Muscle of back (tissue), 11 donors: ENCODE measurements around the gene ISYNA1. TPM values are rescaled to one million over a fixed set of nuclear protein-coding genes. Genes with fewer than 3 reads are reported as not detected.
A peak's percentile ranks its signal among the peaks of the same experiment; 100 is the strongest.

ENCODE experiments used
- DNase-seq, 3 donors: peaks; one replicate each; pipeline versions ENCODE4 v3.0.0 to v3.0.0-alpha.2; 2013
- polyA plus RNA-seq, 10 donors: library from polyadenylated mRNA; unstranded; fragments of 120-200 nt; gene quantifications; one replicate each; pipeline ENCODE4 v1.2.1, GENCODE V29; 2013; ENCODE audit not compliant: insufficient read length in 10 of 10

Gene ISYNA1
- polyA plus RNA-seq, 10 donors: 99.2 to 163 (median 127) TPM

DNA sequence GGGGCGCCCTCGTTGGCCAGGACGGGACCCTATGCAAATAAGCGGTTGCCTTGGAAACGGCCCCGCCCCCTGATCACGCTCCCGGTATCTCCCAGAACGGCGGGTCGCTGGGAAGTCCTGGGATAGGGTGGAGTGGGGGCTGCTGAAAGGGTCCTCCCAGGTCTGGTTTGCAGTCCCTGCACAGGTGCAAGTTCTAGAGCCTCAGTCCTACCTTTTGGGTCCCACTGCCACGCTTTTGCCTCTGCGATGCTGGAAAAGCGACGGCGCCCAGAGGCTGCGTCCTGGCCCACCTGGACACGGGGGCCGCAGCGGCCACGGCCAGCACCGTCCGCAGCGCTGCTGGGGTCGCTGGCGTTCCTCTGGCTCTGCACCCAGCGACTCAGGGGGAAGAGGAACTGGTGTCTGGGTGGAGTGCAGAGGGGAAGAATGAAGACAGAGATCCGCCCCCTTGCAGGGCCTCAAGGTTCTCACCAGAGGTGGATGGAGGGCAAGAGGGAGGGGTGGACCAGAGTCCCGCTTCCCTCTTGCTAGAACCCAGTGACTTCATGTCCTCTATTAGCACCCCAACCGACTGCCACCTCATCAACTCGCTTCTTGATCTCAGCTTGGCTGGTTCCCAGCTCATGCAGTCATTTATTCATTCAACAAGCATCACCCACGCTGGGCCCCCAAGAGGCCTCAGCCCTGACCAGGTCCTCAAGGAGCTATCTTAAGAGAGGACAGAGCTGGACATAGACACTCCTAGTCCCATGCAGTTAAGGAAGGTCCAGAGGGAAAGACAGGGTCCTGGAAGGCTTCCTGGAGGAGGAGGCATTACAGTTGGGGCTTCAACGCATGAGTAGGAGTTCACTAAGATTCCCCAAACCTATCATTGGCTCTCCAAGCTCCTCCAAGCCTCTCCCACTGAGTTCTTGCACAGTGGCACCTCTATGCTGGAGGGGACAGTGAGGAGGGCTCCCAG is 40.4 kb downstream of the ISYNA1 start, which contains the start of gene LRRC25:
Gene LRRC25 (minus strand): TSS at position 381 of the 961 bp plus-strand sequence. CDS start 659 bp downstream, outside the sequence.
- peak in 1 of 3 donors; percentile 69 for DNase-seq

DNA sequence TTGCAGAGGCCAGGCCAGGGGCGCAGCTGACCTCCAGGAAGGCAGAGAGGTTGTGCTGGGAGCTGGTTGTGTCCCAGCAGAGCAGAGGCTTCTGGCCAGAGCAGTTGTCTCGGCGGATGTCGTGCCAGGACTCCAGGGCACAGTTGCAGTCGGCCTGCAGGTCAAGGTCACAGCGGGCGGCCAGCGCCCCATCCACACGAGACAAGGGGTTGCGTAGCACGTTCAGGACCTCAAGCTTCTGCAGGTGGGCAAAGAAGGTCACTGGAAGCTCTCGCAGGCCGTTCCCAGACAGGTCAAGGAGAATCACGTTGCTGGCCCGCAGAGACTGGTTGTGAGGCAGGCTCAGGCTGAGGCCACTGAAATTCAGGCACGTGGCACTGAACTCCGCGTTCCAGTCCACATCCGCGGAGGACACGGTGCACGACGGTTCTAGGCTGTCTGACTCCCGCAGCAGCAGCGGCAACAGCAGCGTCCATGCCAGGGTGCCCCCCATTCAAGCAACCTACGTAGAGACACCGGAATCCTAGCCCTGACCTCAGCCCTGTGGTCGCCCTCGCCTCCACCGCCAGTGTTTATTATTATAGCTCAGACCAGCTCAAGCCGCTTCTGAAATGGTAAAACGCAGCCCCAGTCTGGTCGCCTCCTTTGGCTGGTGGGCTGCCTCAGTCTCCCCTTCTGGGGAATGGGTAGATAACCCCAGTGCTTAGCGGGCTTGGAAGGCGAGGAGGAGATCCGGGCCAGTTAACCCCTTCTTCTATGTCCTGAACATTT is 41.3 kb downstream of the ISYNA1 start:
- peak in 1 of 3 donors; percentile 27 for DNase-seq

DNA sequence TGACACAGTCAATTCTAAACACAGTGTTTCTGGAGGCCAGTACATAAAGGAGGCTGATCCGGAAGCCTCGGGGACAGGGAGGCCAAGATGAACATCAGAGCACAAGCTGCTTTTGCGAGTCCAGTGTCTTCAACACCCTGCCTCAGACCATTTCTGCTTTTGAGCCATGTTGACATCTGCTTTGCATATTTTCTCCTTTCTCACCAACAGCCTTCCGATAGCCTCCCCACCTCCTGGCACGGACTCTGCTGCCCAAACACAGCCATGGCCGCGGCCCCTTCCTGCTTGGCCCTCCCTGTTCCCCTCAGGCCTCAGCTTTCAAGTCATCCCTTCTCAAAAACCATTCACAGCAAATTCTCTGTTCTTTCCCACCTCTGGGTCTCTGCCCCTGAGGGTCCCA is 44.1 kb downstream of the ISYNA1 start:
- DNase-seq: no peak

DNA sequence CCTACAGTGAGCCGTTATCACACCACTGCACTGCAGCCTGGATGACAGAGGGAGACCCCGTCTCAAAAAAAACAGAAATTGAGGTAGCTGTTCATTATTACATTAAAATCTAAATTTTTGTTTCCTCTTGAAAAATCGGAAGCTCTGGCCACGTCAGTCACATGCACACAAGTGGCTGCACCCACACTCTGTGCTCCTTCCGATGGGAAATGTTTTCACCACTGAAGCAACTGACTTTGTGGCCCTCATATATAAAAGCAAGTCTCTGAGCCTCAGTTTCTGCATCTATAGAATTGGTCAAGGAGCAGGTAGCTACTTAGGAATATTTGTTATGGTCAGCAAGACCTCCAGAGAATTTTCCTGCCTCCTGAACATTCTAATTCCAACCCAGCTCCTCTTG is 45.0 kb downstream of the ISYNA1 start:
- no peak for DNase-seq

DNA sequence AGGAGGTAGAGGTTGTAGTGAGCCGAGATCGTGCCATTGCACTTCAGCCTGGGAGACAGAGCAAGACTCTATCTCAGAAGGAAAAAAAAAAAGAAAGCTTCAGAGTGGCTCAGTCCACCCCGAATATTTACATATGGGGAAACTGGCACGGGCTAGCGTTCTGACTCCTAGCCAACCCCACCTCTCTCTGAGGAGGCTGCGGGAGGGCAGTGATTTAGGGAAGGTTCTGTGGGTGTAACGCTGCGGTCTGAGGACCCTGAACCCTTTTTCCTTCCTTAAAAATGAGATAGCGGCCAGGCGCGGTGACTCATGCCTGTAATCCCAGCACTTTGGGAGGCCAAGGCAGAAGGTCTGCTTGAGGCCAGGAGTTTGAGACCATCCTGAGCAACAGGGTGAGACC is 45.5 kb downstream of the ISYNA1 start:
- no peak for DNase-seq

DNA sequence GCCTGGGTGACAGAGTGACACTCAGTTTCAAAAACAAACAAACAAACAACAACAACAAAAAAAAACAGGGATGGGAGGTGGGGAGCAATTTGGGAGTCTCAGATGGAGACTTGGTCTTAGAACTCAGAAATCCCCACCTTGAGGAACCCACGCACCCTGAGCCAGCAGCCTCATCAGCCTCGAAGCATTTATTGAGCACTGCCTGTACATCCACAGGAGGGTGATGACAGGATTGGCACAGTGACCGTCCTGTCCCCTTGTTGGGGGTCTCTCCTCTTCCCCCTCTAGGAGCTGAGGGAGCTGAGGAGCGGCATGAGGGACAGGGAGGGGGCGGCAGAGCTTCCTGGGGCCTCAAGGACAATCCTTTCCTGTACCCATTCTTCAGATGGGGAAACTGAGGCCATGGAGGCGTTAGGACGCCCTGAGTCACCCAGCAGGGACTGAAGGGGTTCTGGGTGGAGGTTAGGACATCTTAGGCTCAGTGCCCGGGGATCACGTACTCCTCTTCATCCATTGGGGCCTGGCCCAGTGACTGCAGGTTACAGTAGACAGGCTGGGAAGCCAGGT is 46.3 kb downstream of the ISYNA1 start:
- no peak for DNase-seq

DNA sequence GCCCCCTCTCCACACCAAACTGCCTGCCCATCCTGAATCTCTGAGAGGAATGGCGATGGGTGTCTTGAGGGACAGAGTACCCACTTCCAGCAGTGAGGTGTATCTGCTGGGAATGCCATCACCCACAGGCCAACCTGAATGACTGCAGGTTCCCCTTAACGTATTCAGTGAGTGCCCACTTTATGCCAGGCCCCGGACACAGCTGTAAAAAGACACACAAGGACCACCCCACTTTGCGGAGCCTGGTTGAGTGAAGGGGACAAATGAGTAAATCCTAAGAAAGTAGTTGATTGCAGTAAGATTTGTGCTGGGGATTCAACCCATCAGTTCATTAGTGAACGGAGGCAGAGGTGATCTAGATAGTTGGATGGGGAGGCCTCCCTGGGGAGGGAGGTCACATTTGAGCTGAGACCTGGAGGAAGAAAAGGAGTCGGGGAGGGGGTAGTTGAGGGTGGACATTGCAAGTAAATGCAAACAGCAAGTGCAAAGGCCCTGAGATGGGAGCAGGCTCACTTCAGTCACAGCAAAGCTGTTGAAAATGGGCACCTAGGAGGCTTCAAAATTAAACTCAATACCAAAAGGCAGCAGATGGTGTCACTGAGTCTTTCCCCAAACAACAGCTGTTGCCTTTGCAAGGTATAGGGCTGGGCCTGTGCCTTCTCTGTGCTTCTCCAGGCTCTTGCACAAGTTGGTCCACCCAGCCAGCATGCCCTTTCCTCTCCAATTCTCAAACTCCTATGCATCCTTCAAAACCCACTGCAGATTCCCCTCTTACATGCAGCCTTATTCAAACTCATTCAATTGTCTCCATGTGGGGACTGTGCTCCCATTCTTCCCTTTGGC is 47.6 kb downstream of the ISYNA1 start:
- DNase-seq: no peak

DNA sequence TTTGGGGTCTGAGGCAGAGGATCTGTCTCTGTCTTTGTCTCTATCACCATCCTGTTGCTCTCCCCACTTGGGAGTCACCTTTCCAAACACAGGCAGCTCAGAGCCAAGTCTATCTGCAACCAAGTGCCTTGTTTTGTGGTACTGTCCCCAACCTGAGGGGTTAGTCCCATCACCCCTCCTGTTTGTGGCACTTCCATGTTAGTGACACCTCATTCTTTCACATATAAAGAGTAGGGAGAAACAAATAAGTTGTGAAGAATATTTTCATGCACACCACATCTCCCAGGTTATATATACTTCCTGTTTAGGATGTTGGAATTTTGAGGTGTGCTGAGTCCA is 48.2 kb downstream of the ISYNA1 start:
- DNase-seq: no peak

DNA sequence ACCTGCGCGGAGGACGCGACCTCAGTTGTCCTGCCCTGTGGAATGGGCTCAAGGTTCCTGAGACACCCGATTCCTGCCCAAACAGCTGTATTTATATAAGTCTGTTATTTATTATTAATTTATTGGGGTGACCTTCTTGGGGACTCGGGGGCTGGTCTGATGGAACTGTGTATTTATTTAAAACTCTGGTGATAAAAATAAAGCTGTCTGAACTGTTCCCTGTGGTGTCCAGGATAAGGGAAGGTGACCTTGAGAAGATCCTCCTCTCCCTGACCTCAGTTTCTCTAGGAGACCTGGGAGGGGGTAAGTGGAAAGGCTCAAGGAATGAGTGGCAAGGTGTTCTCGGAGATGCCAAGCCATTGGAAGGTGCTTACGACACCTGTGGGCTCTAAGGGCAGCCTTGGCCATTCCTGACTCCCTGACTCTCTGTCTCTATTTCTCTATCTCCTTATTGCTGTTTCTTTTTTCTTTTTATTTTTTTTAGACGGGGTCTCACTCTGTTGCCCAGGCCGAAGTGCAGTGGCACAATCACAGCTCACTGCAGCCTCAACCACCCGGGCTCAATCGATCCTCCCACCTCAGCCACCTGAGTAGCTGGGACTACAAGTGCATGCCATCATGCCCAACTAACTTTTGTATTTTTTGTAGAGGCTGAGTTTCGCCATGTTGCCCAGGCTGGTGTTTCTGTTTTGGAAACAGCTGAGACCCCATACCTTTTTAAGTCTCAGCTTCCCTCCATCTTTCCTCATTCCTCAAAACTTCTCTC is 48.8 kb downstream of the ISYNA1 start:
- no peak for DNase-seq

DNA sequence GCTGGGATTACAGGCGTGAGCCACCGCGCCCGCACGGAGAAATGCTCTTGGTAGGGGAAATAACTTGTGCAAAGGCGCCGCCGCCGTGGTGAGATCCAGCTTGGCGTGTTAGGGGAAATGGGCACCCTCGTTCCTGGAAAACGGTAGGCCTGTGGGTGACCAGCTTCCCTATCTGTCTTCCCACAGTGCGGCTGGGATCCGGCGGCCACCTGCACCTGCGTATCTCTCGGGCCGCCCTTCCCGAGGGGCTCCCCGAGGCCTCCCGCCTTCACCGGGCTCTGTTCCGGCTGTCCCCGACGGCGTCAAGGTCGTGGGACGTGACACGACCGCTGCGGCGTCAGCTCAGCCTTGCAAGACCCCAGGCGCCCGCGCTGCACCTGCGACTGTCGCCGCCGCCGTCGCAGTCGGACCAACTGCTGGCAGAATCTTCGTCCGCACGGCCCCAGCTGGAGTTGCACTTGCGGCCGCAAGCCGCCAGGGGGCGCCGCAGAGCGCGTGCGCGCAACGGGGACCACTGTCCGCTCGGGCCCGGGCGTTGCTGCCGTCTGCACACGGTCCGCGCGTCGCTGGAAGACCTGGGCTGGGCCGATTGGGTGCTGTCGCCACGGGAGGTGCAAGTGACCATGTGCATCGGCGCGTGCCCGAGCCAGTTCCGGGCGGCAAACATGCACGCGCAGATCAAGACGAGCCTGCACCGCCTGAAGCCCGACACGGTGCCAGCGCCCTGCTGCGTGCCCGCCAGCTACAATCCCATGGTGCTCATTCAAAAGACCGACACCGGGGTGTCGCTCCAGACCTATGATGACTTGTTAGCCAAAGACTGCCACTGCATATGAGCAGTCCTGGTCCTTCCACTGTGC is 49.6 kb downstream of the ISYNA1 start:
- peak; percentile 61 to 94 (median 91) for DNase-seq

DNA sequence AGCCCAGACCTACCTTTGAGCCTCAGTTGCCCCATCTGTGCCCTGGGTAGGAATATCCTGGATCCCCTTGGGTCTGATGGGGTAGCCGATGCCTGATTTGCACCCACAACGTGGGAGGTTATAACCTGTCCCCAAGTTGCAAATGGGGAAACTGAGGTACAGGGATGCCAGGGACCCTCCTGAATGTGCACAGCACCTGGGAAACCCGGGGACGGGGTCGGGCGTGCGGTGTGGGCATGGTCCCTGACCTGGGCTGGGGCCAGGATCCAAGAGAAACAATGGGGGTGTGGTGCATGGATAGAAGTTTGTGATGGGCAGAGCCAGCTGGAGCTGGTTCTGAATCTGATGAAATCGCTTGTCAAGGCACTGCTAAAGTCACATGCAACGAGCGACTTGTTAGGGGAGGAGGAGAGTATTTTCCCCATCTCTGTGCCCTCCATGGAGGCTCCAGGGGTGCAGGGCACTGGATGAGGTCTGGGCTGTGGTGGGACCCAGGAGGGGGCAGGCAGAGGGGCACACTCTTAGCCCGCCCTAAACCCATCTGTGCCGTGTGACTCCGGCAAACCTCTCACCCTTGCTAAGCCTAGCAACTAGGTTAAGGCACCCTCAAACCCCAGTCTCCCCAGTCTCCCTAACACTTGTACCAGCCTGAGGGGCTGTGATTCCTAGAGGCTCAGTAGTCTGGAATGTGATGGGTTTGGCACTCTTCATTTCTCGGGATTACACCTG is 51.2 kb downstream of the ISYNA1 start:
- no peak for DNase-seq

DNA sequence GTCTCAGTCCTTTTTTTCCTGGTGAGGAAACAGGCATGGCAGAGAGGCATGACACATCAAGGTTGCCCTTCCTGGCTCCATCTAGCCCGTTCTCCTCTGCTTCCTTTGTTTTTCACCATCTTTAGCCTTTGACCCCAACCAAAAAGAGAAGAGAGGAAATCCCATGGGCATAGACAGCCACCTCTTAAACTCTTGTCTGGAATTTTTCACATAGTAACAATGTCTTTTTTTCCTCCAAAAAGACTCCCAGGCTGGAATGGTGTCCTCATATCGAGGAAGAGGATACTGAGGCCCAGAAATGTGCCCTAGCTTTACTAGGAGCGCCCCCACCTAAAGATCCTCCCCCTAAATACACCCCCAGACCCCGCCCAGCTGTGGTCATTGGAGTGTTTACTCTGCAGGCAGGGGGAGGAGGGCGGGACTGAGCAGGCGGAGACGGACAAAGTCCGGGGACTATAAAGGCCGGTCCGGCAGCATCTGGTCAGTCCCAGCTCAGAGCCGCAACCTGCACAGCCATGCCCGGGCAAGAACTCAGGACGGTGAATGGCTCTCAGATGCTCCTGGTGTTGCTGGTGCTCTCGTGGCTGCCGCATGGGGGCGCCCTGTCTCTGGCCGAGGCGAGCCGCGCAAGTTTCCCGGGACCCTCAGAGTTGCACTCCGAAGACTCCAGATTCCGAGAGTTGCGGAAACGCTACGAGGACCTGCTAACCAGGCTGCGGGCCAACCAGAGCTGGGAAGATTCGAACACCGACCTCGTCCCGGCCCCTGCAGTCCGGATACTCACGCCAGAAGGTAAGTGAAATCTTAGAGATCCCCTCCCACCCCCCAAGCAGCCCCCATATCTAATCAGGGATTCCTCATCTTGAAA is 52.0 kb downstream of the ISYNA1 start, which contains the start of gene GDF15:
Gene GDF15 (plus strand): TSS at position 484 of the 868 bp plus-strand sequence. CDS start 32 bp downstream, at position 516.
- peak in 1 of 3 donors; percentile 64 for DNase-seq

DNA sequence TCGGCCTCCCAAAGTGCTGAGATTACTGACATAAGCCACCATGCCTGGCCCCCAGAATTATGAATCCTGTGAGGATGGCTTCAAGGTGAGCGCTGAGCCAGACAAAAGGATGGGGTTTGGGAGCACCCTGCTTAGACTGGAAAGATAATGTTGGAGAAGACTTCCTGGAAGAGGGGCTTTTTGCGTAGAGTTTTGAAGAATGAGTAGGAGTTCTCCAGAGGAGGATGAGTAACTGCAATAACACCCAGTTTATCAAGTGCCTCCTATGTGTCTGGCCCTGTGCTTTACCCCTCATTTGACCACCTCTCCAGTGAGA is 52.6 kb downstream of the ISYNA1 start:
- no peak for DNase-seq

DNA sequence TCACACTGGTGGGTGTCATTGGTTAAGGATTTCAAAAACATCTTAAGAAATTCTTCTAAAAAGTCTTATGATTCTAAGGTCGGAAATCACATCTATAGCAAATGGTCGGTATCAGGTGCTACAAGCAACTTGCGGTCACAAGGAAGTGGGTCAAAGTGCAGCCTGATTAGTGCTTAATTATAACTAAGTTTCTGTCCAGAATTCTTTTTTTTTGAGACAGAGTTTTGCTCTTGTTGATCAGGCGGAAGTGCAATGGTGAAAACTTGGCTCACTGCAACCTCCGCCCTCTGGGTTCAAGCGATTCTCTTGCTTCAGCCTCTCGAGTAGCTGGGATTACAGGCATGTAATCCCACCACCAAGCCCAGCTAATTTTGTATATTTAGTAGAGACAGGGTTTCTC is 53.2 kb downstream of the ISYNA1 start:
- DNase-seq: no peak
